GM19240 (cell line): ENCODE measurements around the gene CD8B2.
"Not testable (repeated sequence)": the region's sequence is repeated elsewhere in the genome, so short reads cannot be mapped to it uniquely, and the experiment has no call there.

Experiments used
- DNase-seq: peaks from one replicate; pipeline ENCODE4 v3.0.0; 2011; ENCODE audit warnings: low spot score; ENCODE audit not compliant: insufficient read length

CD8B2 gene

GRCh38 chr2:106511934-106512333, 24.8 kb downstream of the CD8B2 start:
- DNase-seq, result not testable (repeated sequence)

- DNase-seq, result not testable (repeated sequence)
Observed at GRCh38 chr2:106513391-106513790, 26.2 kb downstream of the CD8B2 start.

GRCh38 chr2:106514827-106515226, 27.7 kb downstream of the CD8B2 start:
- DNase-seq, result not testable (repeated sequence)

- no peak for DNase-seq
Observed at GRCh38 chr2:106516436-106516835, 29.3 kb downstream of the CD8B2 start.

GRCh38 chr2:106516864-106517263, 29.7 kb downstream of the CD8B2 start:
- DNase-seq, result no peak

GRCh38 chr2:106517329-106517728, 30.2 kb downstream of the CD8B2 start:
- DNase-seq, result no peak

- DNase-seq, result no peak
Observed at GRCh38 chr2:106519767-106520166, 32.6 kb downstream of the CD8B2 start.

GRCh38 chr2:106521016-106521415, 33.9 kb downstream of the CD8B2 start:
- no peak for DNase-seq

- no peak for DNase-seq
Observed at GRCh38 chr2:106523976-106524665, 37.0 kb downstream of the CD8B2 start.

GRCh38 chr2:106530866-106531265, 43.7 kb downstream of the CD8B2 start:
- no peak for DNase-seq

GRCh38 chr2:106531676-106532214, 44.6 kb downstream of the CD8B2 start:
- DNase-seq, result no peak

- DNase-seq, result no peak
Observed at GRCh38 chr2:106532236-106532635, 45.1 kb downstream of the CD8B2 start.

GRCh38 chr2:106534471-106534870, 47.3 kb downstream of the CD8B2 start:
- no peak for DNase-seq

- DNase-seq, result no peak
Observed at GRCh38 chr2:106536490-106536889, 49.3 kb downstream of the CD8B2 start.

- no peak for DNase-seq
Observed at GRCh38 chr2:106537047-106537446, 49.9 kb downstream of the CD8B2 start.

GRCh38 chr2:106537791-106538191, 50.6 kb downstream of the CD8B2 start:
- no peak for DNase-seq

GRCh38 chr2:106540886-106541285, 53.7 kb downstream of the CD8B2 start:
- no peak for DNase-seq

GRCh38 chr2:106541333-106541732, 54.2 kb downstream of the CD8B2 start:
- DNase-seq, result no peak

- DNase-seq, result peak; percentile 62
Observed at GRCh38 chr2:106542746-106543359, 55.7 kb downstream of the CD8B2 start.

GRCh38 chr2:106545007-106545406, 57.8 kb downstream of the CD8B2 start:
- no peak for DNase-seq

- DNase-seq, result no peak
Observed at GRCh38 chr2:106546391-106546990, 59.3 kb downstream of the CD8B2 start.

- DNase-seq, result no peak
Observed at GRCh38 chr2:106547164-106547903, 60.2 kb downstream of the CD8B2 start.
